Left lung (tissue), 10 donors: Measurements from ENCODE around the gene GCG. TPM values are rescaled to one million over a fixed set of nuclear protein-coding genes. Genes with fewer than 3 reads are reported as not detected.
A peak's percentile ranks its signal among the peaks of the same experiment; 100 is the strongest.

Source experiments
- ATAC-seq: fragments of 200-7000 bp; cut with Tn5 transposase; one replicate; pipeline ENCODE4 v1.9.1; 2020; ENCODE audit warnings: moderate library complexity
- DNase-seq, 4 donors: peaks; one replicate each; pipeline ENCODE4 v3.0.0-alpha.2; 2013 to 2020
- H3K27ac ChIP-seq, 2 donors: fragments of 200-600 bp; sonication (generic) in 1 of 2; one replicate each; pipeline versions ENCODE4 v1.5.0 to v1.8.0; 2020 to 2021
- H3K27me3 ChIP-seq, 2 donors: fragments of 200-600 bp; sonication (generic) in 1 of 2; one replicate each; pipeline versions ENCODE4 v1.5.0 to v1.8.0; 2020 to 2021
- H3K36me3 ChIP-seq, 2 donors: fragments of 200-600 bp; sonication (generic) in 1 of 2; one replicate each; pipeline versions ENCODE4 v1.5.0 to v1.8.0; 2020 to 2021
- H3K4me1 ChIP-seq, 2 donors: fragments of 200-600 bp; one replicate each; pipeline ENCODE4 v1.8.0; 2021
- H3K4me3 ChIP-seq, 2 donors: fragments of 200-600 bp; sonication (generic) in 1 of 2; one replicate each; pipeline versions ENCODE4 v1.5.0 to v1.8.0; 2020 to 2021; ENCODE audit warnings: mild to moderate bottlenecking in 1 of 2
- H3K9me3 ChIP-seq, 2 donors: fragments of 200-600 bp; sonication (generic) in 1 of 2; one replicate each; pipeline versions ENCODE4 v1.5.0 to v1.8.0; 2020 to 2021
- CTCF ChIP-seq, 2 donors: fragments of 200-600 bp; sonication (generic) in 1 of 2; IDR thresholded peaks; one replicate each; pipeline versions ENCODE4 v1.5.0 to v1.8.0; 2021; ENCODE audit warnings: antibody characterized with exemption in 2 of 2
- intact Hi-C, 2 donors: fragments of 100-400 bp; cut with DNase I; formaldehyde crosslinking; loops; one replicate each; pipeline versions ENCODE4 v1.11.2 to v1.14.2; 2022
- polyA plus RNA-seq, 6 donors: library from polyadenylated mRNA; unstranded; fragments of 120-200 nt; gene quantifications; one replicate each; pipeline ENCODE4 v1.2.1, GENCODE V29; 2013; ENCODE audit not compliant: insufficient read length in 6 of 6
- total RNA-seq, 2 donors: library from RNA; stranded (reverse); fragmentation: NEBNext Ultra II Directional; extraction: Animal tissue kit (Norgen Biotek cat#: 25700); gene quantifications; one replicate each; pipeline ENCODE4 v1.2.1, GENCODE V29; 2021
- donor health status: DM: no; HTN: yes; CAD: no.
- donor health status: DM: no; HTN: no; CAD: no.

Gene GCG
- total and polyA plus RNA-seq, 8 donors, result 0.15 TPM; not detected in 7

GRCh38 chr2:162155093-162155492 is 3.0 kb upstream of the GCG start:
- no peak for TF ChIP-seq CTCF (IDR thresholded peaks at IDR 0.05)
- ATAC-seq, result no peak

GRCh38 chr2:162153608-162154224 is 1.7 kb upstream of the GCG start:
- peak; percentile 36 to 49 for TF ChIP-seq CTCF (IDR thresholded peaks at IDR 0.05)
- peak; percentile 95 for ATAC-seq
- Histone ChIP-seq H3K27me3 (peaks cover 0 to 6% of the 10 kb centered on the region in 2 donors), H3K4me1 (no peaks in the 10 kb centered on the region), H3K9me3 (no peaks in the 10 kb centered on the region), H3K4me3 (no peak overlapping the region), H3K27ac (no peak overlapping the region), H3K36me3 (no peaks in the 10 kb centered on the region)
- DNase-seq, result peak in 3 of 4 donors; percentile 39 to 57 (median 39)
- intact Hi-C loops, result no loop called here

More at GRCh38 chr2:162155093-162155492, 3.0 kb upstream of the GCG start:
- no peak for DNase-seq
- H3K27me3 ChIP-seq, result peaks cover 0 to 5% of the 10 kb centered on the region in 2 donors
- no peaks in the 10 kb centered on the region for H3K36me3 ChIP-seq
- no peaks in the 10 kb centered on the region for H3K9me3 ChIP-seq
- no peak overlapping the region for H3K27ac ChIP-seq
- no peaks in the 10 kb centered on the region for H3K4me1 ChIP-seq
- intact Hi-C loops, result no loop called here
- H3K4me3 ChIP-seq, result no peak overlapping the region

GRCh38 chr2:162149940-162150339 is 2.1 kb downstream of the GCG start:
- H3K4me1 ChIP-seq, result no peaks in the 10 kb centered on the region
- TF ChIP-seq CTCF (IDR thresholded peaks at IDR 0.05), result no peak
- no peak overlapping the region for H3K4me3 ChIP-seq
- H3K36me3 ChIP-seq, result no peaks in the 10 kb centered on the region
- H3K27ac ChIP-seq, result no peak overlapping the region
- peaks cover 0 to 6% of the 10 kb centered on the region in 2 donors for H3K27me3 ChIP-seq
- ATAC-seq (no peak), DNase-seq (no peak)
- no peaks in the 10 kb centered on the region for H3K9me3 ChIP-seq
- intact Hi-C loops, result no loop called here

GRCh38 chr2:162149466-162149865 is 2.6 kb downstream of the GCG start:
- no peak for ATAC-seq
- TF ChIP-seq CTCF (IDR thresholded peaks at IDR 0.05), result no peak
- intact Hi-C loops, result no loop called here

GRCh38 chr2:162148956-162149355 is 3.1 kb downstream of the GCG start:
- DNase-seq (no peak), ATAC-seq (no peak)
- peaks cover 0 to 6% of the 10 kb centered on the region in 2 donors for H3K27me3 ChIP-seq
- H3K4me1 ChIP-seq, result no peaks in the 10 kb centered on the region
- no peak for TF ChIP-seq CTCF (IDR thresholded peaks at IDR 0.05)
- H3K4me3 ChIP-seq, result no peak overlapping the region
- intact Hi-C loops, result no loop called here
- H3K9me3 ChIP-seq, result no peaks in the 10 kb centered on the region
- no peaks in the 10 kb centered on the region for H3K36me3 ChIP-seq
- H3K27ac ChIP-seq, result no peak overlapping the region

More at GRCh38 chr2:162149466-162149865, 2.6 kb downstream of the GCG start:
- no peaks in the 10 kb centered on the region for H3K36me3 ChIP-seq
- H3K9me3 ChIP-seq, result no peaks in the 10 kb centered on the region
- H3K27me3 ChIP-seq, result peaks cover 0 to 6% of the 10 kb centered on the region in 2 donors
- no peak overlapping the region for H3K4me3 ChIP-seq
- no peak for DNase-seq
- no peak overlapping the region for H3K27ac ChIP-seq
- no peaks in the 10 kb centered on the region for H3K4me1 ChIP-seq
